Measurements from ENCODE around the gene LRRC7.

DNA sequence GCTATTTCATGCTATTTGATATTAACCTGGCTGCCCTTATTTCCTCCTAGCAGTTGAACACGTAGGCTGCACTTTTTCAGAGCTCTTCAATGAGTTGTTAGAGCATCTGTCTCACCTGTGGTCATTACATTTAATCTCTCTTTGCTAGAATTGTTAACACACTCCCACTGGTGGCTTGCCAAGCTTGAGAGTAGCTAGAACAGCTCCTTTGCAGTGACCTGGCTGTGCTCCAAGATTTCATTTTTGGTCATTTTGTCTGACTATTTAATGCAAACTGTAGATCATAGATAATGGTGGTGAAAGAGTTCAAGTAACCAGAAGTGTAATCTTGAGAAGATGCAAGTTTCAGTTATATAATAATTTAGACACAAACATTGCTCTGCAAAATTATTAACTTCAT lies 105.6 kb downstream of the LRRC7 start:
- no peak for TF ChIP-seq POLR2A (IDR thresholded peaks at IDR 0.05)
- TF ChIP-seq, protein P1, sequence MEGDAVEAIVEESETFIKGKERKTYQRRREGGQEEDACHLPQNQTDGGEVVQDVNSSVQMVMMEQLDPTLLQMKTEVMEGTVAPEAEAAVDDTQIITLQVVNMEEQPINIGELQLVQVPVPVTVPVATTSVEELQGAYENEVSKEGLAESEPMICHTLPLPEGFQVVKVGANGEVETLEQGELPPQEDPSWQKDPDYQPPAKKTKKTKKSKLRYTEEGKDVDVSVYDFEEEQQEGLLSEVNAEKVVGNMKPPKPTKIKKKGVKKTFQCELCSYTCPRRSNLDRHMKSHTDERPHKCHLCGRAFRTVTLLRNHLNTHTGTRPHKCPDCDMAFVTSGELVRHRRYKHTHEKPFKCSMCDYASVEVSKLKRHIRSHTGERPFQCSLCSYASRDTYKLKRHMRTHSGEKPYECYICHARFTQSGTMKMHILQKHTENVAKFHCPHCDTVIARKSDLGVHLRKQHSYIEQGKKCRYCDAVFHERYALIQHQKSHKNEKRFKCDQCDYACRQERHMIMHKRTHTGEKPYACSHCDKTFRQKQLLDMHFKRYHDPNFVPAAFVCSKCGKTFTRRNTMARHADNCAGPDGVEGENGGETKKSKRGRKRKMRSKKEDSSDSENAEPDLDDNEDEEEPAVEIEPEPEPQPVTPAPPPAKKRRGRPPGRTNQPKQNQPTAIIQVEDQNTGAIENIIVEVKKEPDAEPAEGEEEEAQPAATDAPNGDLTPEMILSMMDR (IDR thresholded peaks at IDR 0.05 in 4 of 5, conservative IDR thresholded peaks at IDR 0.05 in 1 of 5), result no peak

All from gastrocnemius medialis (tissue), 4 donors.